C4-2B (cell line): Measurements from ENCODE around the gene PAX3.

Experiments
- H3K27ac ChIP-seq: fragments of 450-650 bp; 2 replicates; pipeline ENCODE4 v1.5.1; 2017
- ZFX ChIP-seq: fragments of 450-650 bp; IDR thresholded peaks from 2 replicates; pipeline ENCODE4 v1.6.1; 2017
- TF ChIP-seq, protein P1 (sequence below): fragments of 450-650 bp; conservative IDR thresholded peaks from 2 replicates; pipeline ENCODE4 v1.5.1; 2017; ENCODE audit warnings: mild to moderate bottlenecking

PAX3 gene

DNA sequence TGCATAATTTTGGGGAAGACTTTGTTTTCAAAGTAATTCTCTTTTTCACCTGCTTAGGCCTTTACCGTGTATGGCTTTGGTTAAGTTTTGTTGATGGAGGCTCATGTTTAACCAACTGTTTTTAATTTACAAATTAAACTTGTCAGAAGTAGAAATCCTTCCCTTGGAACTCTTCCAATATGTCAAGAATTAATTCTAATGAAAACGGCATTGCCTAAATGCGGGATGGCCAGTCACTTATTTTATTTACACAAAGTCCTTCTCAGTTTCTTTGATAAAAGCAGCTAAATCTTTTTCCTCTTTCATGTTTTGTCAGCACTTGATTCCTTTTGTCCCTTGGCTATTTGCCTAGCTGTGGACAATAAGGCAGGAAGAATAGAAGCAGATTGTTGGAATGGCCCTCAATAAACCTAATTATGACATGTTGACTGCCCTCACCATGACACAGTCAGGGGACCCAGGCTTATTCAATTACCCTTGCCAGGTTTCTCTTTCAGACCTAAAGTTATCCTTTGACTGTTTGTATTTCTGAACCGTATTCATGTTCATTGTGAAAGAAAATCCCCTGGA, 26.3 kb downstream of the PAX3 start:
- H3K27ac ChIP-seq, result no peak overlapping the region
- TF ChIP-seq, protein P1, sequence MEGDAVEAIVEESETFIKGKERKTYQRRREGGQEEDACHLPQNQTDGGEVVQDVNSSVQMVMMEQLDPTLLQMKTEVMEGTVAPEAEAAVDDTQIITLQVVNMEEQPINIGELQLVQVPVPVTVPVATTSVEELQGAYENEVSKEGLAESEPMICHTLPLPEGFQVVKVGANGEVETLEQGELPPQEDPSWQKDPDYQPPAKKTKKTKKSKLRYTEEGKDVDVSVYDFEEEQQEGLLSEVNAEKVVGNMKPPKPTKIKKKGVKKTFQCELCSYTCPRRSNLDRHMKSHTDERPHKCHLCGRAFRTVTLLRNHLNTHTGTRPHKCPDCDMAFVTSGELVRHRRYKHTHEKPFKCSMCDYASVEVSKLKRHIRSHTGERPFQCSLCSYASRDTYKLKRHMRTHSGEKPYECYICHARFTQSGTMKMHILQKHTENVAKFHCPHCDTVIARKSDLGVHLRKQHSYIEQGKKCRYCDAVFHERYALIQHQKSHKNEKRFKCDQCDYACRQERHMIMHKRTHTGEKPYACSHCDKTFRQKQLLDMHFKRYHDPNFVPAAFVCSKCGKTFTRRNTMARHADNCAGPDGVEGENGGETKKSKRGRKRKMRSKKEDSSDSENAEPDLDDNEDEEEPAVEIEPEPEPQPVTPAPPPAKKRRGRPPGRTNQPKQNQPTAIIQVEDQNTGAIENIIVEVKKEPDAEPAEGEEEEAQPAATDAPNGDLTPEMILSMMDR, result no peak
- TF ChIP-seq ZFX, result no peak

DNA sequence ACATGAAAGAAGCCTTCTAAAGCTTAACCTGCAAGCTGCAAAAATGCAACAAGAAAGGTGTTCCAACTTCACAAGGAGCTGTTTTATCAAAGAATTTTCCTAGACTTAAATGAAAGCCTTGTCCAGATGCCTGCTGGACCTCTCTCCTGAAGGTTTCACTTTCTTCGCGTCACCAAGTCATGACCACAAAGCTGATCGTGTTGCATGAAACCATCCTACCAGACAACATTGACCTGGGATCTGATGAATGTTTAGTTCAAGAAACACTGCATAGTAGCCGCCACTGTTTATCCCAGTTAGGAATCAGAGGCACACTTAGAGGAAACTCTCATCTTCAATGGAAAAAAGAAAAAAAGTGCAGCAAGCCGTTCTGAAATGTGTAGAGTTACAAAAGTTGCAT, 26.9 kb downstream of the PAX3 start:
- H3K27ac ChIP-seq, result no peak overlapping the region
- no peak for TF ChIP-seq ZFX
- TF ChIP-seq, protein P1, result no peak

DNA sequence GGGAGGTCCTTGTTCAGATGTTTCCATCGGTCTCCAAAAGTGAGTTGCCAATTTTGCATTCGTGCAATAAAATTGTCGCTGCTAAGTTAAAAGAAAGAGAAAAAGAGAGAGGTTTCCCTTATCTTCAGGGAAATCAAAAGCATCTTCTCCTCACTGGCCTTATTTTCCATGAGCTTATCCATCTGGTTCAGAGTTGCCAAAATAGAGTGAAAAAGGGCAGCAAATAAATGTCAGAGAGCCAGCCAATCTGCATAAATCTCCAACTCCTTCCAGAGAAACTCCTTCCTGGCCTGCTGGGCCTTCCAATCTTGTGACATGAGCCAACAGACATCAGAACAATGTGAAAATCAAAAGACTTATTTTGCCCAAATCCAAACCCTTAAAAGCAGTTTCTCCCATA, 28.4 kb downstream of the PAX3 start:
- TF ChIP-seq ZFX, result no peak
- TF ChIP-seq, protein P1, result no peak

DNA sequence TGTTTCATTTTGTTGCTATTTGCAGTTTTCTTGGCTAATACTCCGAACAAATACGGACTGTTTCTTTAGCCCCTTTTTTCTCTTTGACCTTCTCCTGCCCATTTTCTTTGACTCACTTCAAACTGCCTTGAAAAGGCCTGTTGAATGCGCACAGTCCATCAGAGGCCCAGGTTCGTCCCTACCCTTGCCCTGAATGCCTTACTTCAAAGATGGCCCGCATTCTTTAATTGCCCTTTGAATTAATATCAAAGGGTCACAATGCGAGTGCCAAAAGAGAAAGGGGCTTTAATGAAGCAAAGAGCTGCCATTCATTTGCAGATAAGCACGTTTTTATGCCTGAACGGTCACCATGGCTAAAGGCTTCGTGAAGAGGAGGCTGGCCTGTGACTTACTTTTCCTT, 29.7 kb downstream of the PAX3 start:
- no peak overlapping the region for H3K27ac ChIP-seq
- TF ChIP-seq, protein P1, result no peak
- no peak for TF ChIP-seq ZFX

More for the DNA sequence above, 28.4 kb downstream of the PAX3 start:
- no peak overlapping the region for H3K27ac ChIP-seq

DNA sequence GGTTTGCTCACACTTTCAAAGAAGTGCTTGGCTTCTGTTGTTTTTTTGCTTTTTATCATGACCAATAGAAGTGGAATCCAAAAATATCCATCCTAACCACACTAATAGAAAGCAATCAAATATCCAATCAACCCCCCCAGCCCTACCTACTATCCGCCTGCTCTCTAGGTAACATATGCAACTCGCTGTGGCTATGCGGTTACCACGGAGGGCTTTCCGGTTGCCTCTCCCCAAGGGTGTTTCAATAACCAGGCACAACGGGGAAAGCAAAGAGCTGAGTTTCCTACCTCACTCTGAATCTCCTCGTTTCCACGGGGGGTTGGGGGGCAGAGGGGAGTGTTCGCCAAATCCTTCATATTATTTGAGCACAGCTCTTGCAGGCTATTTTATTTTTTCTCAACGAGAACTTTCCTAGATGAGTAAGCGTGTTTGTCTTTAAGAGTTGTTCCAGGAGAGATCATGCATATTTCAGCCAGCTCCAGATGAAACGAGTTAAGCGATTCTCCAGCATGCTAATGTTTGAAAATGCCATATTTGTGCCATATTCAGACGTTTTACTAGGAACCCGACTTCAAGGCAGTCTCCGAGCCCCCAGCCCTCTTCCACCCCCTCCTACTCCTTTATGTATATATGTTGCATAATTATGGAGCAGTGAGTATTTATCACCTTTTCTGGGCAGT, 30.3 kb downstream of the PAX3 start:
- no peak overlapping the region for H3K27ac ChIP-seq
- no peak for TF ChIP-seq ZFX
- TF ChIP-seq, protein P1, result no peak

DNA sequence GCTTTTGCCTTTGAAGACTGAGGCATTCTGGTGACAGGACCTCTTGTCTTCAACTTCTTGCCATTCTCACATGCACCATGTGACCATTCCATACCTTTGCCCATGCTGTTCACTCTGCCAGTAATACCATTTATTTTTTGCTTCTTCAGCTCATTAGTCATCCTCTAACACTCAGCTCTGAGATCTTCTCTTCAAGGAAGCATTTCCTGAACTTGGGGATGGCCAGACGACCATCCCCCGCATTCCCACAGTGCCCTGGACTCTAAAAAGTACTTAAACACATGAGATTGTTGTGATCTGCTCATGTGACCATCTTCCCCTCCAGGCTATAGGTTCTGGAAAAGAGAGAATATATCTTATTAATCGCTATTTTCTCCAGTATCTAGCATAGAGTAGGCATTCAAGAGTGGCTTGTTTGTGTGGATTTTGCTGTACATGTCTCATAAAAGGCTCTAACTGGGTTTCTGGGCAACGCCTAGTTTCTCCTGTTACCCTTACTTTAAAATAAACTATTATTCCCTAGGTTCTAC, 33.9 kb downstream of the PAX3 start:
- H3K27ac ChIP-seq, result no peak overlapping the region
- TF ChIP-seq, protein P1, result no peak
- TF ChIP-seq ZFX, result no peak

DNA sequence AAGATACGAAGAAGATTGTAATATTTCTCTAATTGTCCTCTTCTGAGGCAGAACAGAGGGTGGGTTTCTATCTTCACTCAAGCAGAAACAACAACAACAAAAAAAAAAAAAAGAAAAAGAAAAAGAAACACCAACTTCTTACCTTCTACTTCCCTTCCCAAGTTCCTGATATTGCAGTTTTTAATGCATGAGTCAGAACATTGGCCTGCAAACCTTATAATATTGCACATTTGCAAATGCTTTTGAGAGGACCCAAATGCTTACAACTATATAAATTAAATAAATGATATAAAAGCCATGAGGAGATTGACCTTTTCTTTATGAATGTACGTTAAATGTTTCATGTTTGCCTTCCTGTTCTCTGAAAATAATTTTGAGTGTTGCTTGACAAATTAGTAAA, 37.3 kb downstream of the PAX3 start:
- H3K27ac ChIP-seq, result no peak overlapping the region
- TF ChIP-seq ZFX, result no peak
- TF ChIP-seq, protein P1, result no peak
